IMR-90 (cell line): ENCODE results near the gene ERC2. TPM values are rescaled to one million over a fixed set of nuclear protein-coding genes. Genes with fewer than 3 reads are reported as not detected.

Experiments used
- ATAC-seq: fragments of 200-7000 bp; cut with Tn5 transposase; 2 replicates; pipeline ENCODE4 v1.9.1; 2020; ENCODE audit warnings: low read depth, mild to moderate bottlenecking, moderate library complexity
- BruUV-seq: library from RNA; stranded (reverse); fragments of 400-500 nt; replicated peaks from 2 replicates; lab custom pipeline; 2021; lab: Mats Ljungman, UMichigan
- CTCF ChIA-PET: fragments of 300-600 bp; formaldehyde crosslinking; extraction: SDS; loops from one replicate; lab custom pipeline; 2021; ENCODE audit warnings: antibody characterized with exemption; lab: Yijun Ruan, JAX
- POLR2A ChIA-PET: fragments of 300-600 bp; sonication (Branson Sonifier 250); formaldehyde crosslinking; loops from one replicate; lab custom pipeline; 2022; ENCODE audit warnings: antibody characterized with exemption; ENCODE audit not compliant: unreplicated experiment; lab: Charles Lee
- DNase-seq: peaks from one replicate; pipeline ENCODE4 v3.0.0; 2013
- H2AFZ ChIP-seq: replicated peaks from 2 replicates; pipeline ENCODE3; 2013; ENCODE audit warnings: low read length, mild to moderate bottlenecking; ENCODE audit not compliant: poor library complexity
- H2AK5ac ChIP-seq: 2 replicates; pipeline ENCODE4 v1.6.1; 2013; ENCODE audit warnings: low read depth, low read length, inconsistent platforms
- H2AK9ac ChIP-seq: replicated peaks from 2 replicates; pipeline ENCODE3; 2013; ENCODE audit warnings: mild to moderate bottlenecking, low read depth, low read length, moderate library complexity; ENCODE audit not compliant: poor library complexity
- H2BK120ac ChIP-seq: 2 replicates; pipeline ENCODE4 v1.6.1; 2013; ENCODE audit warnings: low read depth, low read length, inconsistent platforms
- H2BK15ac ChIP-seq: 3 replicates; pipeline ENCODE4 v1.6.1; 2013; ENCODE audit warnings: low read depth, low read length, inconsistent platforms
- H2BK20ac ChIP-seq: 2 replicates; pipeline ENCODE4 v1.6.1; 2013; ENCODE audit warnings: low read depth, mild to moderate bottlenecking, inconsistent platforms, low read length, moderate library complexity
- H2BK5ac ChIP-seq: 2 replicates; pipeline ENCODE4 v1.6.1; 2013; ENCODE audit warnings: mild to moderate bottlenecking, low read depth, low read length, inconsistent platforms; ENCODE audit not compliant: poor library complexity, severe bottlenecking
- H3K14ac ChIP-seq: replicated peaks from 2 replicates; pipeline ENCODE4 v1.6.1; 2013; ENCODE audit warnings: low read depth, low read length, inconsistent platforms
- H3K18ac ChIP-seq: 2 replicates; pipeline ENCODE4 v1.6.1; 2013; ENCODE audit warnings: low read depth, low read length, control low read depth
- H3K23ac ChIP-seq: 2 replicates; pipeline ENCODE4 v1.6.1; 2013; ENCODE audit warnings: low read depth, low read length, inconsistent platforms
- H3K27ac ChIP-seq: 2 replicates; pipeline ENCODE4 v1.5.1; 2013; ENCODE audit warnings: mild to moderate bottlenecking, control low read depth, low read length; ENCODE audit not compliant: insufficient read depth
- H3K27me3 ChIP-seq: 2 replicates; pipeline ENCODE4 v1.6.1; 2013; ENCODE audit warnings: low read length; ENCODE audit not compliant: control insufficient read depth, insufficient read depth
- H3K36me3 ChIP-seq: 2 replicates; pipeline ENCODE4 v1.6.1; 2013; ENCODE audit warnings: low read length, mixed read lengths; ENCODE audit not compliant: control insufficient read depth, insufficient read depth
- H3K4ac ChIP-seq: 2 replicates; pipeline ENCODE4 v1.6.1; 2013; ENCODE audit warnings: low read depth, low read length, inconsistent platforms
- H3K4me1 ChIP-seq: 2 replicates; pipeline ENCODE4 v1.6.1; 2013; ENCODE audit warnings: low read length, mixed read lengths; ENCODE audit not compliant: control insufficient read depth, insufficient read depth
- H3K4me2 ChIP-seq: 2 replicates; pipeline ENCODE4 v1.6.1; 2013; ENCODE audit warnings: low read depth, mild to moderate bottlenecking, control low read depth, low read length, moderate library complexity
- H3K4me3 ChIP-seq: 2 replicates; pipeline ENCODE4 v1.5.1; 2013; ENCODE audit warnings: low read depth, mild to moderate bottlenecking, control low read depth, low read length, moderate library complexity; ENCODE audit not compliant: insufficient read depth
- H3K56ac ChIP-seq: 2 replicates; pipeline ENCODE4 v1.6.1; 2013; ENCODE audit warnings: low read length, inconsistent platforms; ENCODE audit not compliant: insufficient read depth; ENCODE audit errors: extremely low read depth
- H3K79me1 ChIP-seq, 2 experiments: 2 replicates each; pipeline ENCODE4 v1.6.1; 2013; ENCODE audit warnings: low read length in 2 of 2, inconsistent platforms in 1 of 2, low read depth in 1 of 2
- H3K9ac ChIP-seq: 2 replicates; pipeline ENCODE4 v1.6.1; 2013; ENCODE audit warnings: low read depth, low read length, control low read depth
- H3K9me1 ChIP-seq: 2 replicates; pipeline ENCODE4 v1.6.1; 2013; ENCODE audit warnings: low read length, inconsistent platforms; ENCODE audit not compliant: insufficient read depth
- H3K9me3 ChIP-seq: 2 replicates; pipeline ENCODE4 v1.6.1; 2013; ENCODE audit warnings: low read length; ENCODE audit not compliant: control insufficient read depth, insufficient read depth
- H4K20me1 ChIP-seq: 2 replicates; pipeline ENCODE4 v1.6.1; 2013; ENCODE audit warnings: low read length, inconsistent platforms; ENCODE audit not compliant: insufficient read depth
- H4K5ac ChIP-seq: 2 replicates; pipeline ENCODE4 v1.6.1; 2013; ENCODE audit warnings: mild to moderate bottlenecking, low read depth, low read length, control low read depth
- H4K8ac ChIP-seq, 2 experiments: 2 replicates each; pipeline ENCODE4 v1.6.1; 2013; ENCODE audit warnings: low read depth in 2 of 2, low read length in 2 of 2, control low read depth in 1 of 2, inconsistent platforms in 1 of 2
- H4K91ac ChIP-seq: 2 replicates; pipeline ENCODE4 v1.6.1; 2013; ENCODE audit warnings: low read depth, low read length, inconsistent platforms; ENCODE audit not compliant: insufficient read depth
- BHLHE40 ChIP-seq: fragments of 150-350 bp; IDR thresholded peaks from 2 replicates; pipeline ENCODE4 v1.6.1; 2016; ENCODE audit warnings: mild to moderate bottlenecking, low read depth, low read length
- CEBPB ChIP-seq: IDR thresholded peaks from 2 replicates; pipeline ENCODE4 v1.6.1; 2012; ENCODE audit warnings: low read depth, low read length, improper control_type of control experiment
- CHD1 ChIP-seq: IDR thresholded peaks from 2 replicates; pipeline ENCODE4 v1.6.1; 2012; ENCODE audit warnings: low read depth, low read length, improper control_type of control experiment
- CTCF ChIP-seq: conservative IDR thresholded peaks from 2 replicates; pipeline ENCODE4 v1.5.1; 2012; ENCODE audit warnings: mild to moderate bottlenecking, low read depth, low read length, improper control_type of control experiment
- ELK1 ChIP-seq: fragments of 150-350 bp; IDR thresholded peaks from 2 replicates; pipeline ENCODE4 v1.6.1; 2016; ENCODE audit warnings: low read depth, mild to moderate bottlenecking, low read length, moderate library complexity, borderline replicate concordance
- FOS ChIP-seq: fragments of 150-350 bp; IDR thresholded peaks from 2 replicates; pipeline ENCODE4 v1.6.1; 2016; ENCODE audit warnings: low read depth, low read length
- MAFK ChIP-seq: IDR thresholded peaks from 2 replicates; pipeline ENCODE4 v1.6.1; 2012; ENCODE audit warnings: low read depth, low read length, improper control_type of control experiment
- MAZ ChIP-seq: IDR thresholded peaks from 2 replicates; pipeline ENCODE4 v1.6.1; 2012; ENCODE audit warnings: low read depth, mild to moderate bottlenecking, low read length, improper control_type of control experiment, moderate library complexity, borderline replicate concordance
- MXI1 ChIP-seq: IDR thresholded peaks from 2 replicates; pipeline ENCODE4 v1.6.1; 2012; ENCODE audit warnings: low read depth, mild to moderate bottlenecking, low read length, moderate library complexity, borderline replicate concordance
- NFE2L2 ChIP-seq: fragments of 150-350 bp; IDR thresholded peaks from 2 replicates; pipeline ENCODE4 v1.6.1; 2016; ENCODE audit warnings: low read depth, mild to moderate bottlenecking, low read length
- RAD21 ChIP-seq: IDR thresholded peaks from 2 replicates; pipeline ENCODE4 v1.6.1; 2012; ENCODE audit warnings: low read length, improper control_type of control experiment
- RCOR1 ChIP-seq: IDR thresholded peaks from 2 replicates; pipeline ENCODE4 v1.6.1; 2012; ENCODE audit warnings: mild to moderate bottlenecking, low read length, improper control_type of control experiment; ENCODE audit not compliant: insufficient replicate concordance
- RFX5 ChIP-seq: IDR thresholded peaks from 2 replicates; pipeline ENCODE4 v1.8.0; 2012; ENCODE audit warnings: low read depth, mild to moderate bottlenecking, low read length, moderate library complexity
- USF2 ChIP-seq: fragments of 150-350 bp; IDR thresholded peaks from 2 replicates; pipeline ENCODE4 v1.6.1; 2017; ENCODE audit warnings: mild to moderate bottlenecking, antibody characterized with exemption, low read length, low read depth
- WGBS, 2 experiments: methylation state at CpG; one replicate each; pipeline versions ENCODE4 v1.1.5 to v1.1.7; 2013; ENCODE audit warnings: missing lambda C conversion rate in 2 of 2; ENCODE audit not compliant: insufficient read length in 1 of 2; ENCODE audit errors: extremely low coverage in 2 of 2; 5-methylcytosine and 5-hydroxymethylcytosine counted together
- dilution Hi-C: fragments of 300-500 bp; cut with HindIII; formaldehyde crosslinking; loops from one replicate; pipeline ENCODE4 v1.14.3; 2018; ENCODE audit warnings: low sequenced_read_pairs; ENCODE audit not compliant: unreplicated experiment
- in situ Hi-C: fragments of 300-500 bp; cut with MboI; formaldehyde crosslinking; loops from 3 replicates; pipeline ENCODE4 v1.14.3; 2019; ENCODE audit warnings: low sequenced_read_pairs, inconsistent platforms, mixed read lengths
- intact Hi-C: fragments of 100-400 bp; cut with micrococcal nuclease; formaldehyde crosslinking; loops from 2 replicates; pipeline ENCODE4 v1.10.0; 2022
- polyA plus RNA-seq, 3 experiments: library from polyadenylated mRNA; depleted of rRNA; stranded (reverse); fragments of >200 nt; gene quantifications; 2 replicates each; pipeline ENCODE4 v1.2.3, GENCODE V29; 2012; ENCODE audit warnings: low replicate concordance in 1 of 3
- total RNA-seq: library from RNA; depleted of rRNA; stranded (reverse); fragments of >200 nt; gene quantifications from 2 replicates; pipeline ENCODE4 v1.2.3, GENCODE V29; 2012

Gene ERC2
- total and polyA plus RNA-seq, 2 of the 4 experiments (the other 2 are of a cell fraction) = 0.17 to 0.18 TPM

- dilution Hi-C loops = no loop called here
- no peak overlapping the region for H2BK15ac ChIP-seq
These were observed 893.6 kb downstream of the ERC2 start for GRCh38 chr3:55574671-55575070.

More at GRCh38 chr3:55574671-55575070, 893.6 kb downstream of the ERC2 start:
- no peaks in the 10 kb centered on the region for H3K9me1 ChIP-seq
- no peak overlapping the region for H2AK9ac ChIP-seq
- no peak for ATAC-seq
- H3K9me3 ChIP-seq = peaks cover 2% of the 10 kb centered on the region; the same call in 1 of the 2 replicates
- H3K27ac ChIP-seq = no peak overlapping the region
- no peak for DNase-seq
- no peaks in the 10 kb centered on the region for H4K20me1 ChIP-seq
- no peaks in the 10 kb centered on the region for H3K36me3 ChIP-seq
- H4K5ac ChIP-seq = no peak overlapping the region
- H3K27me3 ChIP-seq = no peaks in the 10 kb centered on the region
- ChIA-PET POLR2A (no interaction called here), CTCF (no interaction called here)
- H4K8ac ChIP-seq = no peak overlapping the region
- in situ Hi-C loops (no loop called here), intact Hi-C loops (no loop called here)
- no peak overlapping the region for H3K56ac ChIP-seq
- BruUV-seq = no TSS peak
- H2AFZ ChIP-seq = no peak overlapping the region
- H2BK20ac ChIP-seq = no peak overlapping the region
- no peak for TF ChIP-seq CTCF
- TF ChIP-seq MAFK = no peak
- TF ChIP-seq ELK1 = no peak
- no peak for TF ChIP-seq FOS
- TF ChIP-seq RFX5 = no peak
- no peak for TF ChIP-seq BHLHE40
- no peak for TF ChIP-seq RAD21
- no peak for TF ChIP-seq MXI1
- TF ChIP-seq CHD1 = no peak
- TF ChIP-seq CEBPB = no peak
- TF ChIP-seq NFE2L2 = no peak
- TF ChIP-seq MAZ = no peak
- no peak for TF ChIP-seq USF2
- no peak for TF ChIP-seq RCOR1
- H3K4me3 ChIP-seq = no peak overlapping the region
- no peak overlapping the region for H3K23ac ChIP-seq
- H3K79me1 ChIP-seq = no peaks in the 10 kb centered on the region
- H2BK5ac ChIP-seq = no peak overlapping the region
- H3K4me2 ChIP-seq = no peak overlapping the region
- WGBS, 2 experiments = 86% methylated on average over 2 of the region's 3 CpGs; no CpG with 5 or more reads in 1 of the 2 experiments
- H3K9ac ChIP-seq = no peak overlapping the region
- no peak overlapping the region for H3K14ac ChIP-seq
- H2AK5ac ChIP-seq = no peak overlapping the region
- H3K18ac ChIP-seq = no peak overlapping the region
- H3K4me1 ChIP-seq = peaks cover 2% of the 10 kb centered on the region; the same call in 1 of the 2 replicates
- no peak overlapping the region for H2BK120ac ChIP-seq
- no peak overlapping the region for H3K4ac ChIP-seq
- no peak overlapping the region for H4K91ac ChIP-seq
